Trophoblast cell (in vitro differentiated cells and primary cell): ENCODE data around the gene CGNL1.
A peak's percentile ranks its signal among the peaks of the same experiment; 100 is the strongest.

Experiments used
- DNase-seq, 2 donors: peaks; one replicate each; pipeline ENCODE4 v3.0.0-alpha.2; 2016
- H2AFZ ChIP-seq: 2 replicates; pipeline ENCODE4 v1.6.1; 2013; ENCODE audit warnings: low read length, moderate library complexity, mild to moderate bottlenecking; ENCODE audit not compliant: insufficient read depth, poor library complexity
- H2AK5ac ChIP-seq: 2 replicates; pipeline ENCODE4 v1.6.1; 2013; ENCODE audit warnings: mild to moderate bottlenecking, low read length
- H2BK120ac ChIP-seq: 2 replicates; pipeline ENCODE4 v1.6.1; 2013; ENCODE audit warnings: low read length, mild to moderate bottlenecking, moderate library complexity; ENCODE audit not compliant: insufficient read depth, poor library complexity
- H2BK12ac ChIP-seq: 2 replicates; pipeline ENCODE4 v1.6.1; 2013; ENCODE audit warnings: mild to moderate bottlenecking, low read length, moderate library complexity
- H2BK5ac ChIP-seq: 2 replicates; pipeline ENCODE4 v1.6.1; 2013; ENCODE audit warnings: low read length, low read depth, moderate library complexity, mild to moderate bottlenecking; ENCODE audit not compliant: poor library complexity
- H3K14ac ChIP-seq: 2 replicates; pipeline ENCODE4 v1.6.1; 2013; ENCODE audit warnings: mild to moderate bottlenecking, low read length
- H3K18ac ChIP-seq: 2 replicates; pipeline ENCODE4 v1.6.1; 2013; ENCODE audit warnings: mild to moderate bottlenecking, low read length
- H3K23ac ChIP-seq: 2 replicates; pipeline ENCODE4 v1.6.1; 2013; ENCODE audit warnings: low read length
- H3K27ac ChIP-seq: 2 replicates; pipeline ENCODE4 v1.5.1; 2013; ENCODE audit warnings: low read depth, mild to moderate bottlenecking, inconsistent platforms, low read length, moderate library complexity
- H3K27me3 ChIP-seq: 2 replicates; pipeline ENCODE4 v1.6.1; 2013; ENCODE audit warnings: inconsistent platforms, mild to moderate bottlenecking, low read length, moderate library complexity; ENCODE audit not compliant: insufficient read depth
- H3K36me3 ChIP-seq, 2 experiments: 1 replicate in 1 of 2; 2 replicates in 1 of 2; pipeline ENCODE4 v1.6.1; 2013; ENCODE audit warnings: low read length in 2 of 2, mild to moderate bottlenecking in 2 of 2, moderate library complexity in 1 of 2; ENCODE audit not compliant: insufficient read depth in 2 of 2, control insufficient read depth in 1 of 2
- H3K4ac ChIP-seq: 2 replicates; pipeline ENCODE4 v1.6.1; 2013; ENCODE audit warnings: low read depth, mild to moderate bottlenecking, low read length, moderate library complexity
- H3K4me1 ChIP-seq, 2 experiments: 1 replicate in 1 of 2; 2 replicates in 1 of 2; pipeline ENCODE4 v1.6.1; 2013; ENCODE audit warnings: low read length in 2 of 2, mild to moderate bottlenecking in 2 of 2, moderate library complexity in 1 of 2; ENCODE audit not compliant: insufficient read depth in 2 of 2, control insufficient read depth in 1 of 2
- H3K4me2 ChIP-seq: 2 replicates; pipeline ENCODE4 v1.6.1; 2013; ENCODE audit warnings: inconsistent platforms, mild to moderate bottlenecking, low read length, moderate library complexity
- H3K4me3 ChIP-seq: 2 replicates; pipeline ENCODE4 v1.5.1; 2013; ENCODE audit warnings: mild to moderate bottlenecking, low read depth, low read length, inconsistent platforms
- H3K79me1 ChIP-seq: one replicate; pipeline ENCODE4 v1.6.1; 2013; ENCODE audit warnings: low read length
- H3K79me2 ChIP-seq: 2 replicates; pipeline ENCODE4 v1.6.1; 2013; ENCODE audit warnings: low read length, mild to moderate bottlenecking; ENCODE audit not compliant: control insufficient read depth, insufficient read depth, poor library complexity
- H3K9ac ChIP-seq: 2 replicates; pipeline ENCODE4 v1.6.1; 2013; ENCODE audit warnings: mild to moderate bottlenecking, low read length
- H3K9me3 ChIP-seq: 2 replicates; pipeline ENCODE4 v1.6.1; 2013; ENCODE audit warnings: low read depth, mild to moderate bottlenecking, control low read depth, inconsistent platforms, low read length; ENCODE audit not compliant: insufficient read depth
- H4K12ac ChIP-seq: 2 replicates; pipeline ENCODE4 v1.6.1; 2013; ENCODE audit warnings: low read depth, mild to moderate bottlenecking, low read length, moderate library complexity
- H4K8ac ChIP-seq: 2 replicates; pipeline ENCODE4 v1.6.1; 2013; ENCODE audit warnings: low read depth, mild to moderate bottlenecking, low read length, moderate library complexity
- H4K91ac ChIP-seq: one replicate; pipeline ENCODE4 v1.6.1; 2013; ENCODE audit warnings: low read depth, mild to moderate bottlenecking, low read length, moderate library complexity
- WGBS: extraction: QIAGEN DNeasy Blood & Tissue Kit; methylation state at CpG from one replicate; pipeline ENCODE4 v1.1.7; 2013; ENCODE audit warnings: missing lambda C conversion rate; ENCODE audit not compliant: insufficient read length, insufficient coverage; ENCODE audit errors: extremely low coverage; 5-methylcytosine and 5-hydroxymethylcytosine counted together

Gene CGNL1

DNA sequence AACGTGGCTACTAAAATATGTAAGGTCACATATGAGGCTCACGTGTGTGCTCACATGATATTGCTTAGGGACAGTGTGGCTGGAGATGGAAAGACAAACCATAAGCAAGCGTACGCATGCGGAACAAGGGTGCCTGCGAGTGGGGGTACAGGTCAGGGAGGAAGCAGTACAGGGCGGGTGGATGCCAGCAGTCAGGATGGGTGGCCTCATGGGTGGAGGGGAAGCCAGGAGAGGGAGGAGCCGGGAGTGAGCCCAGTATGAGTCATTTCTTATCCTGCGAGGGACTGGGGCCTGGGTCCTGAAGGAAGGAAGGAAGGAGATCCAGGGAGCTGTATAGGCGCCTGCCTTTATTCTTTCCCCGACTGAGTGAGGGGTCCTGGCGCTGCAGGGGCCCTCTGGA is 42.0 kb upstream of the CGNL1 start:
- H3K79me1 ChIP-seq, result peaks cover 2% of the 10 kb centered on the region
- H2AFZ ChIP-seq, result no peak overlapping the region
- peaks cover 15 to 22% of the 10 kb centered on the region in 2 experiments for H3K4me1 ChIP-seq
- H3K9me3 ChIP-seq, result peaks cover 2% of the 10 kb centered on the region
- H3K4me2 ChIP-seq, result no peak overlapping the region
- H4K91ac ChIP-seq, result no peak overlapping the region
- no peak overlapping the region for H3K9ac ChIP-seq
- H4K8ac ChIP-seq, result no peak overlapping the region
- WGBS, result no CpG with 5 or more reads among the region's 12 CpGs
- no peak overlapping the region for H2AK5ac ChIP-seq
- no peak overlapping the region for H3K27ac ChIP-seq
- H3K14ac ChIP-seq, result no peak overlapping the region
- H3K4ac ChIP-seq, result no peak overlapping the region
- H3K36me3 ChIP-seq, result no peaks in the 10 kb centered on the region
- H2BK12ac ChIP-seq, result peak overlapping the region; percentile 75
- no peak overlapping the region for H3K4me3 ChIP-seq
- DNase-seq, result no peak
- H3K27me3 ChIP-seq, result no peaks in the 10 kb centered on the region
- no peaks in the 10 kb centered on the region for H3K79me2 ChIP-seq
- H3K23ac ChIP-seq, result no peak overlapping the region
- no peak overlapping the region for H2BK120ac ChIP-seq
- H4K12ac ChIP-seq, result no peak overlapping the region
- H3K18ac ChIP-seq, result peak overlapping the region; percentile 56
- H2BK5ac ChIP-seq, result no peak overlapping the region

DNA sequence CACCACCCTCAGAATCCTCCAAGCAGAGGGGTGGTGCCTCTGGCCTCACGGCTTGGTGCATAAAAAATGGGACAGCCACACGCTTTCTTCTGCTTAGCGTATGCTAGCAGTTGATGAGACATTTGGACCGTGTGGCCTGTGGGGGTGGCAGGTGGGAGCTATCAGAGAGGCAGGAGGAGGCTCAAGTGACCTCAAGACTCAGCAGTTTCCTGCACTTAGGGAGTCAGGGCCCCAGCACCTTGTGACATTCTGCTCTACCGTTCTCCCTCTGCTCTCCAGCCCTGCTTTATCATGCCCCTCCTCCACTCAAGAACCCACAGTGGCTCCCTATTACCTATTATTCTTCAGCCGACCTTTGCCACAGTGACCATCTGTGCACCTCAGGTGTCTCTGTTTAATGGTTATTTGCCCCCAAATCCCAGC is 41.0 kb upstream of the CGNL1 start:
- Histone ChIP-seq H4K8ac (no peak overlapping the region), H3K27me3 (no peaks in the 10 kb centered on the region), H3K36me3 (no peaks in the 10 kb centered on the region)

GRCh38 chr15:57335719-57336118 is 40.6 kb upstream of the CGNL1 start:
- H2AK5ac ChIP-seq, result no peak overlapping the region
- H4K8ac ChIP-seq, result no peak overlapping the region
- H3K23ac ChIP-seq, result no peak overlapping the region
- no peak overlapping the region for H3K14ac ChIP-seq
- H3K18ac ChIP-seq, result no peak overlapping the region
- H3K9ac ChIP-seq, result no peak overlapping the region
- no peak overlapping the region for H2BK120ac ChIP-seq
- no peak overlapping the region for H3K4ac ChIP-seq
- no CpG with 5 or more reads among the region's 7 CpGs for WGBS
- no peak overlapping the region for H2AFZ ChIP-seq
- H3K36me3 ChIP-seq, result no peaks in the 10 kb centered on the region
- H3K9me3 ChIP-seq, result no peaks in the 10 kb centered on the region
- H4K12ac ChIP-seq, result no peak overlapping the region
- H3K27ac ChIP-seq, result no peak overlapping the region
- no peaks in the 10 kb centered on the region for H3K27me3 ChIP-seq
- DNase-seq, result peak in 1 of 2 donors; percentile 13
- H3K79me2 ChIP-seq, result no peaks in the 10 kb centered on the region
- no peak overlapping the region for H2BK5ac ChIP-seq
- H3K4me1 ChIP-seq, result peaks cover 15 to 22% of the 10 kb centered on the region in 2 experiments
- no peak overlapping the region for H4K91ac ChIP-seq
- H3K79me1 ChIP-seq, result peaks cover 2% of the 10 kb centered on the region
- H2BK12ac ChIP-seq, result no peak overlapping the region
- H3K4me2 ChIP-seq, result no peak overlapping the region
- H3K4me3 ChIP-seq, result no peak overlapping the region

More for the DNA sequence above, 41.0 kb upstream of the CGNL1 start:
- H3K4me3 ChIP-seq, result no peak overlapping the region
- H3K14ac ChIP-seq, result no peak overlapping the region
- no peaks in the 10 kb centered on the region for H3K79me2 ChIP-seq
- H3K27ac ChIP-seq, result no peak overlapping the region
- DNase-seq, result no peak
- H2AFZ ChIP-seq, result no peak overlapping the region
- no peak overlapping the region for H2AK5ac ChIP-seq
- H3K4ac ChIP-seq, result no peak overlapping the region
- no peak overlapping the region for H3K18ac ChIP-seq
- H3K4me2 ChIP-seq, result no peak overlapping the region
- no peak overlapping the region for H4K91ac ChIP-seq
- H3K79me1 ChIP-seq, result peaks cover 2% of the 10 kb centered on the region
- no peak overlapping the region for H2BK12ac ChIP-seq
- H3K9me3 ChIP-seq, result no peaks in the 10 kb centered on the region
- H3K23ac ChIP-seq, result no peak overlapping the region
- H2BK5ac ChIP-seq, result no peak overlapping the region
- WGBS, result no CpG with 5 or more reads among the region's 6 CpGs
- no peak overlapping the region for H4K12ac ChIP-seq
- no peak overlapping the region for H2BK120ac ChIP-seq
- peaks cover 15 to 22% of the 10 kb centered on the region in 2 experiments for H3K4me1 ChIP-seq
- no peak overlapping the region for H3K9ac ChIP-seq

GRCh38 chr15:57337868-57338411 is 38.4 kb upstream of the CGNL1 start:
- no peak overlapping the region for H2BK5ac ChIP-seq
- no CpG with 5 or more reads among the region's 15 CpGs for WGBS
- H2BK12ac ChIP-seq, result no peak overlapping the region
- no peak overlapping the region for H3K4ac ChIP-seq
- H3K27ac ChIP-seq, result no peak overlapping the region
- no peaks in the 10 kb centered on the region for H3K9me3 ChIP-seq
- H3K14ac ChIP-seq, result no peak overlapping the region
- H3K4me1 ChIP-seq, result peaks cover 15 to 19% of the 10 kb centered on the region in 2 experiments
- H3K27me3 ChIP-seq, result no peaks in the 10 kb centered on the region
- H4K8ac ChIP-seq, result no peak overlapping the region
- H3K36me3 ChIP-seq, result no peaks in the 10 kb centered on the region
- H3K79me2 ChIP-seq, result no peaks in the 10 kb centered on the region
- H3K23ac ChIP-seq, result no peak overlapping the region
- H3K9ac ChIP-seq, result no peak overlapping the region
- no peak overlapping the region for H2AK5ac ChIP-seq
- H2BK120ac ChIP-seq, result no peak overlapping the region
- H3K79me1 ChIP-seq, result peaks cover 2% of the 10 kb centered on the region
- no peak overlapping the region for H3K18ac ChIP-seq
- peak in 1 of 2 donors; percentile 28 for DNase-seq
- no peak overlapping the region for H2AFZ ChIP-seq
- H3K4me3 ChIP-seq, result no peak overlapping the region
- H4K12ac ChIP-seq, result no peak overlapping the region
- H3K4me2 ChIP-seq, result no peak overlapping the region
- H4K91ac ChIP-seq, result no peak overlapping the region
